ENCODE results near the gene FRS3. TPM values are rescaled to one million over a fixed set of nuclear protein-coding genes. Genes with fewer than 3 reads are reported as not detected.

FRS3 gene
- total and polyA plus RNA-seq, 2 of the 13 experiments (the other 11 are each of a cell fraction or from before 2014, with no cell fraction given): 3.0 to 7.4 TPM

DNA sequence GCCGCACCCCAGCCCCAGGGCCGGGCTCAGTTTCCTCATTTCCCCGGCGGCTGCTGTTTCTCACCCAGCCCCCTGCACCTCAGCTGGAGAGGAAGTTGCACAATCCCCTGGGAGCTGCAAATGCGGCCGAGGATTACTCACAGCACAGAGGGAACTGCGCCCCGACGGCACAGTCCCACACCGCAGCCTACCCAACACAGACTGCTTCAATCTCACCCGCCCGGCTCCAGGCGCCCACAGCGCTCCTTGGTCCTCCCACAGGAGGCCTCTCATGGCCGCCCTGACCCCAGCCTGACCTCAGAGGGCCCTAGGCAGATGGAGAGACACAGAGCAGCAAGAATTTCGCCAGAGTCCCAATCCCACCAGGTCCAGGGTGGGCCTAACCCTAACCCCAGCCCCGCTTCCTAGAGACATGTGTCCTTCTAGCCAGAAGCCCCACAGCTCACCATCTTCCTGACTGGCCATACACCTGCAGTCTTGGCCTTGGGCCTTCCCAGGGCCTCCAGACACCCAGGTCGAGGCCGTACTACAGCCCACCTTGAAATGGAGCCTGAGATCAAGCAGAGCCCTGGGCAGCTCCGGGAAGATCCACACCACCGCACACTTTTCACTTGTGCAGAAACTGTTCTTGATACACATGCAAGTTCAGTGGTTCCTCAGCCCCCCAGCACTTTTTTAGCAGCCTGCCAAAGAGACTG lies 56.0 kb downstream of the FRS3 start (continued):
- TF ChIP-seq HNF1A (IDR thresholded peaks at IDR 0.05; ENCODE audit: low read depth): no peak
- no peak for TF ChIP-seq HNF1A (CRISPR knock-in tag; IDR thresholded peaks at IDR 0.05; ENCODE audit: borderline replicate concordance)
- peak; percentile 91 for TF ChIP-seq PHF21A (CRISPR knock-in tag; IDR thresholded peaks at IDR 0.05)
- TF ChIP-seq EP300 (IDR thresholded peaks at IDR 0.05; ENCODE audit: low read depth in 2 of 2, low read length in 2 of 2): peak; percentile 48 to 66; a peak in 1 of 4 replicates
- peak; percentile 29; the same call in 1 of the 2 replicates for TF ChIP-seq EP300 (CRISPR knock-in tag; IDR thresholded peaks at IDR 0.05; ENCODE audit: borderline replicate concordance)
- TF ChIP-seq CENPT (CRISPR knock-in tag; IDR thresholded peaks at IDR 0.05; ENCODE audit: low read depth): no peak
- TF ChIP-seq JUNB (CRISPR knock-in tag; IDR thresholded peaks at IDR 0.05; ENCODE audit: borderline replicate concordance): no peak
- TF ChIP-seq RAD51 (IDR thresholded peaks at IDR 0.05; ENCODE audit: borderline replicate concordance): no peak
- TF ChIP-seq ARID5B (CRISPR knock-in tag; IDR thresholded peaks at IDR 0.05): peak; percentile 78
- no peak for TF ChIP-seq ZSCAN29 (CRISPR knock-in tag; conservative IDR thresholded peaks at IDR 0.05)
- no peak for TF ChIP-seq AKAP8 (CRISPR knock-in tag; IDR thresholded peaks at IDR 0.05)
- TF ChIP-seq ETS1 (CRISPR knock-in tag; IDR thresholded peaks at IDR 0.05): no peak
- no peak for TF ChIP-seq ZZZ3 (CRISPR knock-in tag; IDR thresholded peaks at IDR 0.05; ENCODE audit: borderline replicate concordance)
- peak in 1 of 2 experiments; percentile 76; a peak in 1 of 4 replicates for TF ChIP-seq HMGXB4 (CRISPR knock-in tag; IDR thresholded peaks at IDR 0.05; ENCODE audit: borderline replicate concordance in 1 of 2, low read depth in 1 of 2)
- TF ChIP-seq ZNF709 (CRISPR knock-in tag; IDR thresholded peaks at IDR 0.05): no peak
- peak; percentile 94 for TF ChIP-seq ZNF556 (CRISPR knock-in tag; IDR thresholded peaks at IDR 0.05; ENCODE audit: borderline replicate concordance)
- no peak for TF ChIP-seq SP140L (CRISPR knock-in tag; IDR thresholded peaks at IDR 0.05; ENCODE audit: borderline replicate concordance)
- TF ChIP-seq ZNF615 (CRISPR knock-in tag; IDR thresholded peaks at IDR 0.05; ENCODE audit: borderline replicate concordance): no peak
